GM03348 (cell line): ENCODE measurements around the gene PSD2.

Experiments
- DNase-seq: peaks from one replicate; pipeline ENCODE4 v3.0.0; 2012; ENCODE audit warnings: low spot score

The PSD2 gene

DNA sequence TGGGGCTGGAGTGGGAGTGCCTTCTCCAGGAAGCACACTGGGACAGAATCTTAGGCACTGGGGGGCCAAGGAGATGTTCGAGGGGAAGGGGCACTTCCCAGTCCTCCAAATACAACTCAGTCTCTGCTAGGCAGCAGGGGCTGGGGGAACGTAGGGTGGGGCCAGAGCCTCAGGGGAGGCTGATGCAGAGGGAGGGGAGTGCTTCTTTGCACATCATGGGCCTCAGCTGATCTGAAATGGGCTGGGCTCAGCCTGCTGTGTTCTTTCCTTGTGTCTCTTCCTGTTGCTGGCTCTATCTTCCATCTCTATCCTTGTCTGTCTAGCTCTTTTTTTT lies 15.6 kb downstream of the PSD2 start:
- DNase-seq: no peak

GRCh38 chr5:139812323-139812722 lies 16.7 kb downstream of the PSD2 start:
- no peak for DNase-seq

DNA sequence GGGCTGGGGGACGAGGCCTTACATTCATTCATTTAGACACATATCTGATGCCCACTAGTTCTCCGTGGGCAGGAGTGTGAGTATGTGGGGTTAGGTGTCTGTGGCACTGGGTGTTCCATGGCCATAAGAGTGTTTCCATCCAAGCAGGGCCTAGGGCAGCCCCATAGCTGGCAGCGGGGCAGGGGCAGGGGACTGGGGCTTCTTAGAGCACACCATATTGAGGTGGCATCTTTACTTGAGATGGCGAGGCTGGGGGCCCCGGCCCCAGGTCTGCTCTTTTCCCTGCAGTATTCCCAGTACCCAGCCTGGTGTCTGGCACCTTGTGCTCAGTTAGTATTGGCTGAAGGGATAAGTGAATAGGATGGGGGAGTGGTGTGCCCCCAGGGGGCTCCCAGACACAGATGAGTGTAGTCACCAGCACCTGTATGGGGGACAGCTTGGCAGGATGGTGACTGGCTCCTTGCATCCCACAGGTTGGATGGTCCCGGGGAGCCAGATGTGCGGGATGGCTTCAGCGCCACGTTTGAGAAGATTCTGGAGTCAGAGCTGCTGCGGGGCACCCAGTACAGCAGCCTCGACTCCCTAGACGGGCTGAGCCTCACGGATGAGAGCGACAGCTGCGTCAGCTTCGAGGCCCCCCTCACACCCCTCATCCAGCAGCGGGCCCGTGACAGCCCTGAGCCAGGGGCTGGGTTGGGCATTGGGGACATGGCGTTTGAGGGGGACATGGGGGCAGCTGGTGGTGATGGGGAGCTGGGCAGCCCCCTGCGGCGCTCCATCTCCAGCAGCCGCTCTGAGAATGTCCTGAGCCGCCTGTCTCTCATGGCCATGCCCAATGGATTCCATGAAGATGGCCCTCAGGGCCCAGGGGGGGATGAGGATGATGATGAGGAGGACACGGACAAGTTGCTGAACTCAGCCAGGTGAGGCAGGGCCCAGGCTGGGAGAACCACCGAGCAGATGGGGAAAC lies 17.5 kb downstream of the PSD2 start:
- no peak for DNase-seq

DNA sequence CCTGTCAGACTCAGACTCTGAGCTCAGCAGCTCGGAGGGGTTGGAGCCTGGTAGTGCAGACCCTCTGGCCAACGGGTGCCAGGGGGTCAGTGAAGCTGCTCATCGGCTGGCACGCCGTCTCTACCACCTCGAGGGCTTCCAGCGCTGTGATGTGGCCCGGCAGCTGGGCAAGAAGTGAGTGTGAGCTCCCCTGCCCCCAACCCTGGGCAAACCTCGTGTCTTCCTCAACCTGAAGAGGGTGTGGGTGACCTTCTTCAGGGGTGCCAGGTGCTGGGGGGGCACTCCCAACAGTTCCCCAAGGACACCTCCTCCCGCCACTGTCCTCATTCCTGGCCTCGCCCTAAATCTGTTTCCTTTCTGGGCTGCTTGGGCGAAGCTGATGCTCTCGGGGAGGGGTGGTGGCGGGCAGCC lies 18.6 kb downstream of the PSD2 start:
- no peak for DNase-seq

GRCh38 chr5:139814704-139815280 lies 19.2 kb downstream of the PSD2 start:
- DNase-seq: no peak

GRCh38 chr5:139816566-139816965 lies 21.0 kb downstream of the PSD2 start:
- no peak for DNase-seq

- no peak for DNase-seq
These were observed 21.8 kb downstream of the PSD2 start for GRCh38 chr5:139817362-139817761.

DNA sequence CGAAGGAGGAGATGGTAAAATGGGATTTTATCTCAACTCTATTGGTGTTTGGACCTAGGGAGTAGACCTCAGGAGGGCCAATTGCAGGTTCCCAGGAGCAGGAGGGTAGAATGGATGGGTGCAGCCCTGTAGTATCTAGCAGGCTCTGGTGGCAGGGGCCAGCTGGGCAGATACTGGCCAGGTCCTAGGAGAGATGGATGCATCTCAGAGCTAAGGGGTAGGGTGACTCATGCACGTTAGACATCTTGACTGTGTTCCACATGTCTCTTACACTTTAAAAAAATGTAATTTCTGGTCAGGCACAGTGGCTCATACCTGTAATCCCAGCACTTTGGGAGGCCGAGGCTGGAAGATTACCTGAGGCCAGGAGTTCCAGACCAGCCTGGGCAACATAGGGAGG lies 22.4 kb downstream of the PSD2 start:
- no peak for DNase-seq

DNA sequence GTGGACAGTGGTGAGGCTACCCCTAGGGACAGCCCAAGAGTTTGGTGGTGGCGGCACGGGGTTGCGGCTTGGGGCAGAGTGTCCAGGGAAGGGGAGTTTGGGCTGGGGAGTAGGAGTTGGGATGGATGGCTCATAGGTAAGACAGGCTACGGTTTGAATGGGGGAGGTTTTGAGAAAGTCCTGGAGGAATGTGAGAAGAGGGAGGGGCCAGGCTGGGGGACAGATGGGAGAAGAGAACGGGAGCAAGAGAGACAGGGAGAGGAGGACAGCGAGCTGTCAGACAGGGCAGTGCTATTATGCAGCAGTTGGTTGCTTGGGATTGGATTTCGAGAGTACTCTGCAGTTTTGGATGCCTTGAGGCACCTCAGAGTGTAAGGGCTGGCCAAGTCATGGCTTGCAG lies 24.5 kb downstream of the PSD2 start:
- no peak for DNase-seq

DNA sequence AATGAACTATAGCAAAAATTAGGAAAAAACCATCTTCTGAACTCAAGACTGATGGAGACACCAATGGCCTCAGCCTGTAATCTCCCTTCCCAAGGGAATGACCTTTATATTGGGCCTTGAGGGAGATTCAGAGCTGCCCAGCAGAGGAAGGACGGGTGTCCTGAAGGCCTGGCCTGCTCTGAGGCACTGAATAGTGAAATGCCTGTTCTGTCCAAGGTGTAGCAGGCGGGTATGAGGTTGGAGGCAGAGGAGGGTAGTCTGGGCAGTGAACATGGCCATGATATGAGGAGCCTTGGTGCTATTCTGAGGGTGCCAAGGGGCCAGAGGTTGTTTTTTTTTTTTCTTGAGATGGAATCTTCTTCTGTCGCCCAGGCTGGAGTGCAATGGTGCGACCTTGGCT lies 25.0 kb downstream of the PSD2 start:
- DNase-seq: no peak

DNA sequence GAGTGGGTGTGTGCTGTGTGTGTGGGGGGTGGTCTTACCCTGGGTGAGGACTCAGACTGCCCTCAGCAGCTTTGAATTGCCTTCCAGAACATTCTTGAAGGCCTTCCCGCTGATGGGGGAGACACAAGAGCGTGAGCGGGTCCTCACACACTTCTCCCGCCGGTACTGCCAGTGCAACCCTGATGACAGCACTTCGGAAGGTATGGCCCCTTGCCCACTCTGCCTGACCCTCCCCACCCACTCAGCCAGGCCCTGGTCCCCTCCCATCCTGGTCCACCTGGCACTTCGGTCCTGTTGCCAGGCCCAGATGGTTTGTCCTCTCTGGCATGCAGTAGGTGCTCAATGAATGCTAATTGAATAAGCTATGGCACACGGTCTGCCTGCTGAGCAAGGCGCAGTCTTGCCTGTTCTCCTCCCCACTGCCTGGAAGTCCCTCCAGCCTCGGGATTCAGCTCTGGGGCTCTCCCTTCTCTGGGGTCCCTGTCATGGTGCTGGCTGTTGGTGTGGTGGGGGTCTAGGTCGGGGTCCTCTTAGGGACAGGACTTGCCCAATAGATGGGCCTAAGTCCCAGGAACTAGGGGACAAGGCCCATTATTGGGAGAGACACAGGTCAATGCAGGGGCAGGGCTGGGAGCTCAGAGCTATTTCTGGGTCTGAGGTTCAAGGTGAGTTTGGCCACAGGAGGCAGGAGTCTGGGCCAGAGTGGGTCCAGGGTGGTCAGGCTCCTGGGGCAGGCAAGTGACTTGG lies 26.4 kb downstream of the PSD2 start:
- DNase-seq: no peak

- DNase-seq: no peak
These were observed 27.2 kb downstream of the PSD2 start for GRCh38 chr5:139822553-139823425.

- DNase-seq: no peak
These were observed 28.2 kb downstream of the PSD2 start for GRCh38 chr5:139823757-139824355.

DNA sequence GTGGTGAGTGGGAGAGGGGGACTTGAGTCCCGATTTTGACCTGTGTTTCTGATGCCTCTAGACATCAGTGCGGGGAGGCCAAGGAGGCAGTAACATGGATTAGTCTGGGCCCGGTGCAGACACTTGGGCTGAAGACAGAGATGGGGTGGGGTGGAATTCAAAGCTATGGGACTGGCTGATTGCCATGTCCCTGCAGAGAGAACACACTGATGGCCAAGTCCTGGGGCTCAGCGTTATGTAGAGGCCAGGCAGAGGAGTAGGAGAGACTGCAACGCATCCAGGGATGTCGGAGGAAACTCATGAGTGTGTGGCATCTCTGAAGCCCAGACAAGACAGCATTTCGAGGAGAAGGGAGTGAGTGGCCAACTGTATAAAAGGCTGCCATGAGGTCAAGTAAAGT lies 30.1 kb downstream of the PSD2 start:
- DNase-seq: no peak

GRCh38 chr5:139828207-139828895 lies 32.7 kb downstream of the PSD2 start:
- no peak for DNase-seq

DNA sequence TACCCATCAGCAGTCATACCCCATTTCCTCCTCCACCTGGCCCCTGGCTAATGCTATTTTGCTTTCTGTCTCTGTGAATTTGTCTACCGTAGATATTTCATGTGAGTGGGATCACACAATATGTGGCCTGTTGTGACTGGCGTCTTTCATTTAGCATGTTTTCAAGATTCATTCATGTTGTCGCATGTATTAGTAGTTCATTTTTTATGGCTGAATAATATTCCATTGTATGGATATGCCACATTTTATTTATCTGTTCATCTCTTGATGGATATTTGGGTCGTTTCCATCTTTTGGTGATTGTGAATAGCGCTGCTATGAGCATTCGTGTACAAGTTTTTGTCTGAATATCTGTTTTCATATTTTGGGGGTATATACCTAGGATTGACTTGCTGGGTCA lies 33.9 kb downstream of the PSD2 start:
- no peak for DNase-seq

DNA sequence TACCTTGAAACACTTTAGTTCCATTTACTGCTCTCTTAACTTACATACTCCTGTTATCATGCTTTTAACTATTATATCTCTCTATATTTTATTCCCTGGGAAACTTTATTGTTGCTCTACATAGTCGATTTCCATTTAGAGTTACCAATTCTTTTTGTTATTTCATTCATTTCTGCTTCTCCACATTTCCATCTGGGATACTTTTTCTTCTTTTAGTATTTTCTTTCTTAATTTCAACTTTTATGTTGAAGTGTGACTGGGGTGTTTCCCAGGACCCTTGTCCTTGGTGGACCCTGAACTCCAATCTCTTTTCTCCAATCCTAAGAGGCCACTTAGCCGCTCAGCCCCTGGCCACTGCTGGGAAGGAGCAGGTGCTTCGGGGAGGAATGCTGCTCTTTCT lies 36.0 kb downstream of the PSD2 start:
- DNase-seq: no peak

GRCh38 chr5:139833525-139833924 lies 37.9 kb downstream of the PSD2 start:
- DNase-seq: no peak

GRCh38 chr5:139835656-139836055 lies 40.0 kb downstream of the PSD2 start:
- DNase-seq: no peak

DNA sequence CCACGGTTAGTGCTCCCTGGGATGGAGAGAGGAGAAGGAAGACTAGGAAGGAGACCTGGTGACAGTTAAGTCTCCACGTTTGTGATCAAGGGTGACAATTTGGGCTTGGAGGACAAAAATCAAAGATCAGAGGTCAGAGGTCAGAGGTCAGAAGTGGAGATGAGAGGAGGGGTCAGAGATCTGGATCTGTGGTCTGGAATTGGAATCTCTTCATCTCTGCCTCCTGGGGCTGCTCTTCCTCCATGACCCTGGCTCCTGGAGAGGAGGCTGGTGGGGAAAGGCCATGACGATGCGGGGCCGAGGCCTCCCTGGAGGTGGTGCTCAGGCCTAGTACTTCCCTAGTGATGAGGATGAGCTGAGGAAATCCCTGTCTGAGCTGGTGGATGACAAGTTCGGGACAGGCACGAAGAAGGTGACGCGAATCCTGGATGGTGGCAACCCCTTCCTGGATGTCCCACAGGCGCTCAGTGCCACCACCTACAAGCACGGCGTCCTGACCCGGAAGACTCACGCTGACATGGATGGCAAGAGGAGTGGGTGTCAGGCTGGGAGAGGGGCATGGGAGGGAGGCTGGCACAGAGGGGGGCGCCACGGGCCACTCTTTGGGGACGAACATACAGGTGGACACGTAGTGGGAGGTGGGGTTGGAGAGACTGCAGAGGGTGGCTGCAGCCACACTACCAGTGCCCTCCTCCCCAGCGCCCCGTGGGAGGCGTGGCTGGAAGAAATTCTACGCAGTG lies 41.0 kb downstream of the PSD2 start:
- no peak for DNase-seq
